Measurements from ENCODE around the gene FAM216B.
A peak's percentile ranks its signal among the peaks of the same experiment; 100 is the strongest.
"Not testable (repeated sequence)": the region's sequence is repeated elsewhere in the genome, so short reads cannot be mapped to it uniquely, and the experiment has no call there.

Gene FAM216B

GRCh38 chr13:42812316-42812715, 30.9 kb downstream of the FAM216B start:
- no peak for TF ChIP-seq CTCF (IDR thresholded peaks at IDR 0.05; ENCODE audit: insufficient read depth, low read length, missing control alignments)
- ChIA-PET CTCF (interaction anchor here (0.6 to 2.3 kb wide), 4 partner anchors 12 to 556 kb away, joined by 3 to 15 read pairs (median 4); no protein-coding TSS in a partner anchor), POLR2A (interaction anchor here (1.1 kb wide), 1 partner anchor 20 kb away, joined by 3 read pairs; no protein-coding TSS in a partner anchor)
- no peak overlapping the region for H3K4me3 ChIP-seq (ENCODE audit: low read depth, low read length)
- no peak for DNase-seq (ENCODE audit: low read depth, low spot score)

GRCh38 chr13:42814868-42815267, 33.5 kb downstream of the FAM216B start:
- peak; percentile 67 for DNase-seq (ENCODE audit: low read depth, low spot score)
- no peak overlapping the region for H3K4me3 ChIP-seq (ENCODE audit: low read depth, low read length)
- no peak for TF ChIP-seq CTCF (IDR thresholded peaks at IDR 0.05; ENCODE audit: insufficient read depth, low read length, missing control alignments)
- CTCF ChIA-PET, result no interaction called here
- POLR2A ChIA-PET, result no interaction called here

- no peak overlapping the region for H3K4me3 ChIP-seq (ENCODE audit: low read depth, low read length)
- CTCF ChIA-PET, result interaction anchor here (0.7 to 0.9 kb wide), 2 partner anchors 17 to 220 kb away, joined by 3 to 4 read pairs; no protein-coding TSS in a partner anchor
- POLR2A ChIA-PET, result interaction anchor here (0.7 kb wide), 1 partner anchor 17 kb away, joined by 4 read pairs; no protein-coding TSS in a partner anchor
- no peak for TF ChIP-seq CTCF (IDR thresholded peaks at IDR 0.05; ENCODE audit: insufficient read depth, low read length, missing control alignments)
- DNase-seq (ENCODE audit: low read depth, low spot score), result no peak
Measured at GRCh38 chr13:42815681-42816080, 34.3 kb downstream of the FAM216B start.

DNA sequence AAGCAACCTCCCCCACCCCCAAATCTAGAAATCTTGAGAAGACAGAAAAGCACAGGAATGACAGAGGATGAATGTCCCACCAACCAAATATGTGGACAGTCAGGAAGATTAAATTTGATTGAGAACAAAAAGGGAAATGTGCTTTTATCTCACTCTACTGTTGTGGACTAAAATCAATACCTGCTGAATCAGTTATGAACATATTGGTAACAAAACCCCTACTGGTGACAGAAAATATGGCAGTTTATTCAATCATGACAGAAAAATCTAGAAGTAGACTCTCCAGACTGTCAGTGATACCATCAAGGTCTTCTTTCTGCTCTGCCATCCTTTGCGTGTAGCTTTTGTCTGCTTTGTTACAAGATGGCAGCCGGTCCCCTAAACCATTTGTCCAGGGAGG, 35.2 kb downstream of the FAM216B start:
- no peak for TF ChIP-seq CTCF (IDR thresholded peaks at IDR 0.05; ENCODE audit: insufficient read depth, low read length, missing control alignments)
- no peak for DNase-seq (ENCODE audit: low read depth, low spot score)
- ChIA-PET CTCF (interaction anchor here (0.7 to 0.9 kb wide), 4 partner anchors 8 to 365 kb away, joined by 3 read pairs; no protein-coding TSS in a partner anchor), POLR2A (no interaction called here)
- no peak overlapping the region for H3K4me3 ChIP-seq (ENCODE audit: low read depth, low read length)

GRCh38 chr13:42819687-42820086, 38.3 kb downstream of the FAM216B start:
- DNase-seq (ENCODE audit: low read depth, low spot score); POLR2A ChIA-PET; CTCF ChIA-PET; H3K4me3 ChIP-seq (ENCODE audit: low read depth, low read length): not testable (repeated sequence)

- DNase-seq (ENCODE audit: low read depth, low spot score), result no peak
- CTCF ChIA-PET, result interaction anchor here (0.8 to 1.3 kb wide), 5 partner anchors 148 to 296 kb away, joined by 3 to 4 read pairs (median 3); partner anchors contain the start of gene EPSTI1
- POLR2A ChIA-PET, result interaction anchor here (0.6 kb wide), 1 partner anchor 227 kb away, joined by 3 read pairs; no protein-coding TSS in a partner anchor
- no peak overlapping the region for H3K4me3 ChIP-seq (ENCODE audit: low read depth, low read length)
- no peak for TF ChIP-seq CTCF (IDR thresholded peaks at IDR 0.05; ENCODE audit: insufficient read depth, low read length, missing control alignments)
Measured at GRCh38 chr13:42820451-42820850, 39.1 kb downstream of the FAM216B start.

- ChIA-PET POLR2A (no interaction called here), CTCF (interaction anchor here (0.7 to 1.3 kb wide), 3 partner anchors 147 to 981 kb away, joined by 3 to 4 read pairs (median 3); no protein-coding TSS in a partner anchor)
- TF ChIP-seq CTCF (IDR thresholded peaks at IDR 0.05; ENCODE audit: insufficient read depth, low read length, missing control alignments), result no peak
Measured at GRCh38 chr13:42821437-42821836, 40.1 kb downstream of the FAM216B start.

More at GRCh38 chr13:42821437-42821836, 40.1 kb downstream of the FAM216B start:
- no peak for DNase-seq (ENCODE audit: low read depth, low spot score)
- no peak overlapping the region for H3K4me3 ChIP-seq (ENCODE audit: low read depth, low read length)
